Esophagus muscularis mucosa (tissue), 4 donors: ENCODE results near the gene RAD51B. TPM values are rescaled to one million over a fixed set of nuclear protein-coding genes. Genes with fewer than 3 reads are reported as not detected.

ENCODE experiments used
- DNase-seq: peaks from one replicate; pipeline ENCODE4 v3.0.0-alpha.2; 2017; ENCODE audit errors: extremely low spot score
- H3K27ac ChIP-seq, 4 donors: fragments of 200-600 bp; sonication (generic); replicated peaks in 1 of 4; 1 replicate in 3 of 4; 2 replicates in 1 of 4; pipeline ENCODE4 v1.5.1; 2016 to 2019; ENCODE audit warnings: mild to moderate bottlenecking in 1 of 4
- H3K27me3 ChIP-seq, 4 donors: fragments of 200-600 bp; sonication (generic); one replicate each; pipeline versions ENCODE4 v1.5.1 to v1.6.0; 2016 to 2019
- H3K36me3 ChIP-seq, 4 donors: fragments of 200-600 bp; sonication (generic); one replicate each; pipeline ENCODE4 v1.5.1; 2016 to 2019
- H3K4me1 ChIP-seq, 4 donors: fragments of 200-600 bp; sonication (generic); one replicate each; pipeline ENCODE4 v1.5.1; 2016 to 2019
- H3K4me3 ChIP-seq, 4 donors: fragments of 200-600 bp; sonication (generic); 1 replicate in 2 of 4; 2 replicates in 2 of 4; pipeline ENCODE4 v1.5.1; 2016 to 2019; ENCODE audit warnings: mild to moderate bottlenecking in 4 of 4, moderate library complexity in 1 of 4
- H3K9me3 ChIP-seq, 4 donors: fragments of 200-600 bp; sonication (generic); 1 replicate in 3 of 4; 2 replicates in 1 of 4; pipeline ENCODE4 v1.5.1; 2016 to 2019
- EP300 ChIP-seq: sonication (generic); formaldehyde crosslinking; IDR thresholded peaks from one replicate; pipeline ENCODE4 v1.6.1; 2017; ENCODE audit warnings: antibody characterized with exemption
- POLR2A ChIP-seq: fragments of 450-650 bp; IDR thresholded peaks from one replicate; pipeline ENCODE4 v1.6.1; 2017; ENCODE audit warnings: antibody characterized with exemption, moderate library complexity, mild to moderate bottlenecking, low read depth
- POLR2AphosphoS5 ChIP-seq, 2 donors: sonication (generic); formaldehyde crosslinking; IDR thresholded peaks; one replicate each; pipeline ENCODE4 v1.6.1; 2017; ENCODE audit warnings: antibody characterized with exemption in 2 of 2
- WGBS: methylation state at CpG from one replicate; pipeline ENCODE4 v1.1.5; 2018; 5-methylcytosine and 5-hydroxymethylcytosine counted together
- intact Hi-C: fragments of 100-400 bp; cut with DNase I; formaldehyde crosslinking; loops from one replicate; pipeline ENCODE4 v1.15.1; 2023
- total RNA-seq, 4 donors: library from RNA; depleted of rRNA; stranded (reverse); fragments of >200 nt; gene quantifications; one replicate each; pipeline versions ENCODE4 v1.1.0 to v1.2.1, GENCODE V29; 2016
- TF ChIP-seq, protein P1 (sequence below), 3 experiments: fragments of 200-600 bp in 2 of 3; fragments of 450-650 bp in 1 of 3; sonication (generic) in 2 of 3; IDR thresholded peaks; one replicate each; pipeline ENCODE4 v1.5.1; 2017 to 2019; ENCODE audit warnings: antibody characterized with exemption in 3 of 3, mild to moderate bottlenecking in 2 of 3, moderate library complexity in 1 of 3

The RAD51B gene
- total RNA-seq, 4 donors from 2014 or later, result 2.8 to 11.1 (median 5.1) TPM

DNA sequence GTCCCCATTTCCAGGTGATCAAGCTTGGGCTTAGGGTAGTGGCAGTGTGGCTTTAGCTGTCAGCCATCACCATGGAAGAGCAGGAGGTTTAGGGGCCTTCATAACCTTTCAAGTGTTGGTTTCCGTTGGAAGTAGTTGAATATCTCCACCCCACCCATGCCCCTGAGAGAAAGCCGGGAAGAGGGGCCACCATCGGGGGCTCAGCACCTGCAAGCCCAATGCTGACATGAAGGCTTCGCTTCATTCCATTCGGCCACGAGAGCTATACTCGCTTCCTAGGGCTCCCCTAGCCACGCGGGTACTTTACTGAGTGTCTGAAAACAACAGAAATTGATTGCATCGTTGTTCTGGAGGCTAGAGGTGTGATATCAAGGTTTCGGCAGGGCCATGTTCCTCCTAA lies 738.5 kb downstream of the RAD51B start:
- H3K9me3 ChIP-seq, result no peaks in the 10 kb centered on the region
- H3K4me3 ChIP-seq, result no peak overlapping the region
- WGBS, result 96% methylated on average over 11 of the region's 11 CpGs

DNA sequence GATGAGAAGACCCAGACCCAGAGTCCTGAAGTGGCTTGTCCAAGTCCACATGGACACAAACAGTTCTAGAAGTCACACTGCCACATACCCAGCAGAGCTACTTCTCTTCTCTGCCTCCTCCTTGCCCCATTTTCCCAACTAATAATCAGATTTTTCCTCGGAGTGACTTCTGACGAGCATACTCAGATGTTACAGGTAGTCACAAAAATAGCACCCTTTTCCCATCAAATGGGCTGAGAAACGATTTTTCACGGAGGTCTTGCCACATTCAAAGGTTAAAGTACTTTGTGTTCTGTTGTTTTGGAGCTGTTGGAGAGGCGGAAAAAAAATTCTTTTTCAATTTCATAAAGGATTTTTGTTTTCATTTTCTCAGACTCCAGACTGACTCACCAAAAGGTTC lies 740.4 kb downstream of the RAD51B start:
- Histone ChIP-seq H3K9me3 (no peaks in the 10 kb centered on the region), H3K4me3 (no peak overlapping the region), H3K4me1 (peaks cover 27 to 60% (median 53%) of the 10 kb centered on the region in 4 donors), H3K27ac (no peak overlapping the region), H3K27me3 (no peaks in the 10 kb centered on the region), H3K36me3 (no peaks in the 10 kb centered on the region)
- no peak for DNase-seq
- intact Hi-C loops, result loop anchor here (10.0 kb wide), 1 partner anchor 95 kb away; no protein-coding TSS in a partner anchor
- 92% methylated on average over 5 of the region's 5 CpGs for WGBS
- no peak for TF ChIP-seq POLR2AphosphoS5 (IDR thresholded peaks at IDR 0.05)
- TF ChIP-seq EP300, result no peak
- TF ChIP-seq POLR2A, result no peak
- TF ChIP-seq, protein P1, sequence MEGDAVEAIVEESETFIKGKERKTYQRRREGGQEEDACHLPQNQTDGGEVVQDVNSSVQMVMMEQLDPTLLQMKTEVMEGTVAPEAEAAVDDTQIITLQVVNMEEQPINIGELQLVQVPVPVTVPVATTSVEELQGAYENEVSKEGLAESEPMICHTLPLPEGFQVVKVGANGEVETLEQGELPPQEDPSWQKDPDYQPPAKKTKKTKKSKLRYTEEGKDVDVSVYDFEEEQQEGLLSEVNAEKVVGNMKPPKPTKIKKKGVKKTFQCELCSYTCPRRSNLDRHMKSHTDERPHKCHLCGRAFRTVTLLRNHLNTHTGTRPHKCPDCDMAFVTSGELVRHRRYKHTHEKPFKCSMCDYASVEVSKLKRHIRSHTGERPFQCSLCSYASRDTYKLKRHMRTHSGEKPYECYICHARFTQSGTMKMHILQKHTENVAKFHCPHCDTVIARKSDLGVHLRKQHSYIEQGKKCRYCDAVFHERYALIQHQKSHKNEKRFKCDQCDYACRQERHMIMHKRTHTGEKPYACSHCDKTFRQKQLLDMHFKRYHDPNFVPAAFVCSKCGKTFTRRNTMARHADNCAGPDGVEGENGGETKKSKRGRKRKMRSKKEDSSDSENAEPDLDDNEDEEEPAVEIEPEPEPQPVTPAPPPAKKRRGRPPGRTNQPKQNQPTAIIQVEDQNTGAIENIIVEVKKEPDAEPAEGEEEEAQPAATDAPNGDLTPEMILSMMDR (IDR thresholded peaks at IDR 0.05), result no peak

More for the DNA sequence above, 738.5 kb downstream of the RAD51B start:
- intact Hi-C loops, result loop anchor here (10.0 kb wide), 1 partner anchor 97 kb away; no protein-coding TSS in a partner anchor
- TF ChIP-seq EP300, result no peak
- no peak for TF ChIP-seq POLR2AphosphoS5 (IDR thresholded peaks at IDR 0.05)
- TF ChIP-seq POLR2A, result no peak
- TF ChIP-seq, protein P1 (IDR thresholded peaks at IDR 0.05), result no peak
- no peak for DNase-seq
- no peak overlapping the region for H3K27ac ChIP-seq
- no peaks in the 10 kb centered on the region for H3K36me3 ChIP-seq
- H3K4me1 ChIP-seq, result peaks cover 29 to 60% (median 53%) of the 10 kb centered on the region in 4 donors
- no peaks in the 10 kb centered on the region for H3K27me3 ChIP-seq

DNA sequence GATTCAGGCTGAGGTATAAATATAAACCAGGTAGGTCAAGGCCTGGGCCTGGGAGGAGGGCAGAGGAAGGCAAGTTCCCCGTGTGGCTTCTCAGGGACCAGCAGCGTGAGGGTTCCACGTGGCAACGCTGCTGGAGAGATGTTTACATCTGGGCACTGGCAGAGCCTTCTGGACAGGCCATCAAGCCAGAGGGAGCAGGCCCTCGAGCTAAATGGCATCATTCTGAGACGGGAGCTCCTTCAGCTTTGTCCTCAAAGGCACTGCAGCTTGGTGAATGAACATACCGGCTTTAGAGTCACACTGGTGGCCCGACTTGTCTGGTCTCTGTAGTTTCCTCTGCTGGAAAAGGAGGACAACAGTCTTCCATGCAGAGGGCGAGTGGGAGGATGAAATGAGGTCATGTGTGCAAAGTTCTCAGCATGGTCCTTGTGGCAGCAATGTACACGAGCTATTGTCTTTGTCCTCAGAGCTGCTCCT lies 742.0 kb downstream of the RAD51B start:
- Histone ChIP-seq H3K27me3 (no peaks in the 10 kb centered on the region), H3K27ac (peak overlapping the region in 2 of 4 donors; percentile 16 to 66), H3K9me3 (no peaks in the 10 kb centered on the region), H3K4me1 (peaks cover 31 to 60% (median 53%) of the 10 kb centered on the region in 4 donors), H3K4me3 (no peak overlapping the region), H3K36me3 (no peaks in the 10 kb centered on the region)
- WGBS, result 75% methylated on average over 7 of the region's 10 CpGs
- intact Hi-C loops, result no loop called here
- no peak for DNase-seq
- TF ChIP-seq POLR2A (no peak), EP300 (no peak), POLR2AphosphoS5 (IDR thresholded peaks at IDR 0.05) (no peak)
- TF ChIP-seq, protein P1 (IDR thresholded peaks at IDR 0.05), result no peak

- H3K27me3 ChIP-seq, result no peaks in the 10 kb centered on the region
- peaks cover 31 to 59% (median 53%) of the 10 kb centered on the region in 4 donors for H3K4me1 ChIP-seq
- H3K9me3 ChIP-seq, result no peaks in the 10 kb centered on the region
- no peak for DNase-seq
- no peak overlapping the region for H3K4me3 ChIP-seq
- TF ChIP-seq EP300, result no peak
- TF ChIP-seq, protein P1 (IDR thresholded peaks at IDR 0.05), result no peak
- TF ChIP-seq POLR2A, result no peak
- TF ChIP-seq POLR2AphosphoS5 (IDR thresholded peaks at IDR 0.05), result no peak
- peak overlapping the region; percentile 56 to 73 (median 64) for H3K27ac ChIP-seq
- 98% methylated on average over 9 of the region's 9 CpGs for WGBS
- intact Hi-C loops, result no loop called here
- no peaks in the 10 kb centered on the region for H3K36me3 ChIP-seq
These were observed 743.3 kb downstream of the RAD51B start for GRCh38 chr14:68562911-68563250.
